GM23338 (cell line): ENCODE results near the gene UGGT2. TPM values are rescaled to one million over a fixed set of nuclear protein-coding genes. Genes with fewer than 3 reads are reported as not detected.
A peak's percentile ranks its signal among the peaks of the same experiment; 100 is the strongest.
"Not testable (repeated sequence)": the region's sequence is repeated elsewhere in the genome, so short reads cannot be mapped to it uniquely, and the experiment has no call there.

Experiments
- ATAC-seq: fragments of 200-7000 bp; cut with Tn5 transposase; 3 replicates; pipeline ENCODE4 v1.9.1; 2020
- DNase-seq: peaks from one replicate; pipeline ENCODE4 v3.0.0-alpha.2; 2015; ENCODE audit warnings: low spot score
- H2AFZ ChIP-seq: fragments of 200-600 bp; sonication (generic); 2 replicates; pipeline ENCODE4 v1.8.0; 2016; ENCODE audit warnings: antibody characterized with exemption, mild to moderate bottlenecking, moderate library complexity
- H3F3A ChIP-seq: fragments of 200-600 bp; sonication (generic); replicated peaks from 2 replicates; pipeline ENCODE4 v1.8.0; 2017; ENCODE audit warnings: antibody characterized with exemption, mixed run types, low read depth
- H3K27ac ChIP-seq: fragments of 200-600 bp; sonication (generic); 2 replicates; pipeline ENCODE4 v1.6.1; 2016; ENCODE audit warnings: low read depth
- H3K27me3 ChIP-seq: fragments of 200-600 bp; sonication (generic); 2 replicates; pipeline ENCODE4 v1.8.0; 2016; ENCODE audit warnings: mild to moderate bottlenecking, mixed run types, moderate library complexity; ENCODE audit not compliant: insufficient read depth
- H3K36me3 ChIP-seq: fragments of 200-600 bp; sonication (generic); 2 replicates; pipeline ENCODE4 v1.8.0; 2016; ENCODE audit warnings: mild to moderate bottlenecking; ENCODE audit not compliant: insufficient read depth
- H3K4me1 ChIP-seq: fragments of 200-600 bp; sonication (generic); 2 replicates; pipeline ENCODE4 v1.8.0; 2016; ENCODE audit warnings: mild to moderate bottlenecking, moderate library complexity; ENCODE audit not compliant: insufficient read depth
- H3K4me2 ChIP-seq: fragments of 200-600 bp; sonication (generic); 2 replicates; pipeline ENCODE4 v1.7.1; 2017; ENCODE audit warnings: mixed run types
- H3K4me3 ChIP-seq: fragments of 200-600 bp; sonication (generic); 2 replicates; pipeline ENCODE4 v1.6.1; 2016; ENCODE audit warnings: mixed run types
- H3K79me2 ChIP-seq: fragments of 200-600 bp; sonication (generic); replicated peaks from 2 replicates; pipeline ENCODE4 v1.8.0; 2017; ENCODE audit warnings: mild to moderate bottlenecking; ENCODE audit not compliant: insufficient read depth
- H3K9me2 ChIP-seq: fragments of 200-600 bp; sonication (generic); 2 replicates; pipeline ENCODE4 v1.8.0; 2017; ENCODE audit not compliant: insufficient read depth
- H4K20me1 ChIP-seq: fragments of 200-600 bp; sonication (generic); replicated peaks from 2 replicates; pipeline ENCODE4 v1.8.0; 2017; ENCODE audit warnings: mild to moderate bottlenecking; ENCODE audit not compliant: insufficient read depth
- H3K27ac Mint-ChIP-seq: 2 replicates; pipeline ENCODE4 v1.8.0; 2020; ENCODE audit warnings: inconsistent platforms, mild to moderate bottlenecking, moderate library complexity, mixed read lengths
- H3K27me3 Mint-ChIP-seq: 3 replicates; pipeline ENCODE4 v1.8.0; 2022; ENCODE audit warnings: low read depth, mild to moderate bottlenecking, moderate library complexity, mixed read lengths, inconsistent platforms; ENCODE audit not compliant: insufficient read depth, poor library complexity
- H3K36me3 Mint-ChIP-seq: 3 replicates; pipeline ENCODE4 v1.8.0; 2021; ENCODE audit warnings: low read depth, mild to moderate bottlenecking, inconsistent platforms, moderate library complexity, mixed read lengths
- H3K4me1 Mint-ChIP-seq: 3 replicates; pipeline ENCODE4 v1.8.0; 2020; ENCODE audit warnings: mild to moderate bottlenecking, inconsistent platforms, mixed read lengths
- H3K4me3 Mint-ChIP-seq: 3 replicates; pipeline ENCODE4 v1.8.0; 2021; ENCODE audit warnings: moderate library complexity, mild to moderate bottlenecking, inconsistent platforms, mixed read lengths
- H3K9me3 Mint-ChIP-seq: 3 replicates; pipeline ENCODE4 v1.8.0; 2020; ENCODE audit warnings: moderate library complexity, mild to moderate bottlenecking, inconsistent platforms, mixed read lengths
- ETS1 ChIP-seq: IDR thresholded peaks from 2 replicates; pipeline ENCODE4 v1.6.1; 2016; ENCODE audit warnings: antibody characterized with exemption
- EZH2phosphoT487 ChIP-seq: fragments of 200-600 bp; sonication (generic); IDR thresholded peaks from one replicate; pipeline ENCODE4 v1.8.1; 2018; ENCODE audit warnings: antibody characterized with exemption; ENCODE audit not compliant: unreplicated experiment
- JUNB ChIP-seq: IDR thresholded peaks from one replicate; pipeline ENCODE4 v1.6.1; 2016; ENCODE audit warnings: antibody characterized with exemption; ENCODE audit not compliant: unreplicated experiment
- NANOG ChIP-seq: IDR thresholded peaks from 2 replicates; pipeline ENCODE4 v1.6.1; 2016; ENCODE audit warnings: antibody characterized with exemption, borderline replicate concordance
- REST ChIP-seq: IDR thresholded peaks from one replicate; pipeline ENCODE4 v1.6.1; 2018; ENCODE audit warnings: antibody characterized with exemption; ENCODE audit not compliant: unreplicated experiment
- STAT1 ChIP-seq: IDR thresholded peaks from one replicate; pipeline ENCODE4 v1.6.1; 2016; ENCODE audit warnings: antibody characterized with exemption; ENCODE audit not compliant: unreplicated experiment
- ZNF331 ChIP-seq: fragments of 250-450 bp; sonication (Bioruptor Pico); IDR thresholded peaks from 2 replicates; pipeline ENCODE4 v1.5.0; 2020; ENCODE audit warnings: low read depth, mild to moderate bottlenecking, moderate library complexity
- ZNF462 ChIP-seq: fragments of 250-450 bp; sonication (Bioruptor Pico); IDR thresholded peaks from 2 replicates; pipeline ENCODE4 v1.5.0; 2020; ENCODE audit warnings: mild to moderate bottlenecking, moderate library complexity
- polyA plus RNA-seq: library from polyadenylated mRNA; unstranded; fragments of >200 nt; fragmentation: Nextera tagmentation; extraction: Ambion mirVana; gene quantifications from 2 replicates; pipeline ENCODE4 v1.2.1, GENCODE V29; 2016
- total RNA-seq: library from RNA; depleted of rRNA; stranded (reverse); fragments of >200 nt; shearing (Covaris generic); gene quantifications from 2 replicates; pipeline ENCODE4 v1.2.3, GENCODE V29; 2014

UGGT2 gene
- total and polyA plus RNA-seq, 2 experiments from 2014 or later, result 44.0 to 60.5 TPM

GRCh38 chr13:95763601-95764000 lies 289.6 kb downstream of the UGGT2 start:
- H3K9me3 Mint-ChIP-seq, result no peaks in the 10 kb centered on the region
- Histone ChIP-seq H3K4me1 (no peaks in the 10 kb centered on the region), H4K20me1 (peaks cover 8% of the 10 kb centered on the region), H3K36me3 (no peaks in the 10 kb centered on the region; the same call in 1 of the 2 replicates), H2AFZ (no peak overlapping the region), H3K4me3 (no peak overlapping the region), H3F3A (no peaks in the 10 kb centered on the region), H3K4me2 (no peak overlapping the region), H3K27ac (no peak overlapping the region), H3K79me2 (no peaks in the 10 kb centered on the region), H3K27me3 (no peaks in the 10 kb centered on the region), H3K9me2 (no peaks in the 10 kb centered on the region)
- ATAC-seq, result no peak
- H3K27me3 Mint-ChIP-seq, result no peaks in the 10 kb centered on the region
- H3K27ac Mint-ChIP-seq, result no peak overlapping the region
- H3K36me3 Mint-ChIP-seq, result no peaks in the 10 kb centered on the region
- no peak for DNase-seq
- H3K4me3 Mint-ChIP-seq, result no peak overlapping the region
- no peak for TF ChIP-seq ZNF331 (CRISPR knock-in tag)
- TF ChIP-seq ZNF462 (CRISPR knock-in tag), result no peak
- no peak for TF ChIP-seq JUNB
- no peak for TF ChIP-seq NANOG
- no peak for TF ChIP-seq REST
- no peak for TF ChIP-seq EZH2phosphoT487
- no peak for TF ChIP-seq ETS1
- no peak for TF ChIP-seq STAT1
- no peaks in the 10 kb centered on the region for H3K4me1 Mint-ChIP-seq

- 0 out of 2 replicates have a peak overlapping the region, but pooled peaks have one; percentile 27 for H3K27ac Mint-ChIP-seq
- not testable (repeated sequence) for H3K4me1 Mint-ChIP-seq, H3K79me2 ChIP-seq, H3K36me3 ChIP-seq, H3K4me3 Mint-ChIP-seq, H3K4me1 ChIP-seq, H3K27me3 ChIP-seq, H4K20me1 ChIP-seq, H3F3A ChIP-seq, ATAC-seq, H3K4me2 ChIP-seq, DNase-seq, H3K4me3 ChIP-seq, H3K9me2 ChIP-seq, H3K27me3 Mint-ChIP-seq, H2AFZ ChIP-seq, H3K36me3 Mint-ChIP-seq, H3K27ac ChIP-seq, H3K9me3 Mint-ChIP-seq
These were observed 290.6 kb downstream of the UGGT2 start for GRCh38 chr13:95762626-95763025.
